ENCODE data around the gene LKAAEAR1. TPM values are rescaled to one million over a fixed set of nuclear protein-coding genes. Genes with fewer than 3 reads are reported as not detected.
A peak's percentile ranks its signal among the peaks of the same experiment; 100 is the strongest.

The LKAAEAR1 gene
- total and polyA plus RNA-seq, 2 of the 13 experiments (the other 11 are each of a cell fraction or from before 2014, with no cell fraction given): not detected

GRCh38 chr20:64079273-64080012 lies 4.8 kb downstream of the LKAAEAR1 start, which contains the start of gene RGS19 (continued):
- no peak for TF ChIP-seq ZNF615 (CRISPR knock-in tag; IDR thresholded peaks at IDR 0.05; ENCODE audit: borderline replicate concordance)
- peak; percentile 74; the same call in 1 of the 2 replicates for TF ChIP-seq ZNF713 (CRISPR knock-in tag; IDR thresholded peaks at IDR 0.05)
- peak; percentile 36 for TF ChIP-seq HNRNPLL (IDR thresholded peaks at IDR 0.05; ENCODE audit: low read depth, low read length, poor library complexity, severe bottlenecking)
- TF ChIP-seq MBNL3 (CRISPR knock-in tag; conservative IDR thresholded peaks at IDR 0.05): no peak
- TF ChIP-seq, protein P1, sequence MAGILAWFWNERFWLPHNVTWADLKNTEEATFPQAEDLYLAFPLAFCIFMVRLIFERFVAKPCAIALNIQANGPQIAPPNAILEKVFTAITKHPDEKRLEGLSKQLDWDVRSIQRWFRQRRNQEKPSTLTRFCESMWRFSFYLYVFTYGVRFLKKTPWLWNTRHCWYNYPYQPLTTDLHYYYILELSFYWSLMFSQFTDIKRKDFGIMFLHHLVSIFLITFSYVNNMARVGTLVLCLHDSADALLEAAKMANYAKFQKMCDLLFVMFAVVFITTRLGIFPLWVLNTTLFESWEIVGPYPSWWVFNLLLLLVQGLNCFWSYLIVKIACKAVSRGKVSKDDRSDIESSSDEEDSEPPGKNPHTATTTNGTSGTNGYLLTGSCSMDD (CRISPR knock-in tag; IDR thresholded peaks at IDR 0.05): no peak
- TF ChIP-seq CENPBD1 (CRISPR knock-in tag; IDR thresholded peaks at IDR 0.05; ENCODE audit: borderline replicate concordance, low read depth): no peak; the same call in 1 of the 2 replicates
- TF ChIP-seq ZNF512 (CRISPR knock-in tag; IDR thresholded peaks at IDR 0.05): no peak
- TF ChIP-seq BHLHE40 (IDR thresholded peaks at IDR 0.05; ENCODE audit: low read length): no peak
- no peak for TF ChIP-seq ISX (CRISPR knock-in tag; conservative IDR thresholded peaks at IDR 0.05)
- TF ChIP-seq ZNF619 (CRISPR knock-in tag; IDR thresholded peaks at IDR 0.05): no peak
- TF ChIP-seq TGIF2 (CRISPR knock-in tag; IDR thresholded peaks at IDR 0.05): peak; percentile 10; the same call in 1 of the 2 replicates
- 0 out of 2 replicates have a peak, but pooled peaks have one; percentile 63 for TF ChIP-seq MED13 (CRISPR knock-in tag; IDR thresholded peaks at IDR 0.05)
- no peak for TF ChIP-seq FOXM1 (CRISPR knock-in tag; IDR thresholded peaks at IDR 0.05)
- TF ChIP-seq ZNF256 (CRISPR knock-in tag; conservative IDR thresholded peaks at IDR 0.05): no peak
- TF ChIP-seq, protein P2, sequence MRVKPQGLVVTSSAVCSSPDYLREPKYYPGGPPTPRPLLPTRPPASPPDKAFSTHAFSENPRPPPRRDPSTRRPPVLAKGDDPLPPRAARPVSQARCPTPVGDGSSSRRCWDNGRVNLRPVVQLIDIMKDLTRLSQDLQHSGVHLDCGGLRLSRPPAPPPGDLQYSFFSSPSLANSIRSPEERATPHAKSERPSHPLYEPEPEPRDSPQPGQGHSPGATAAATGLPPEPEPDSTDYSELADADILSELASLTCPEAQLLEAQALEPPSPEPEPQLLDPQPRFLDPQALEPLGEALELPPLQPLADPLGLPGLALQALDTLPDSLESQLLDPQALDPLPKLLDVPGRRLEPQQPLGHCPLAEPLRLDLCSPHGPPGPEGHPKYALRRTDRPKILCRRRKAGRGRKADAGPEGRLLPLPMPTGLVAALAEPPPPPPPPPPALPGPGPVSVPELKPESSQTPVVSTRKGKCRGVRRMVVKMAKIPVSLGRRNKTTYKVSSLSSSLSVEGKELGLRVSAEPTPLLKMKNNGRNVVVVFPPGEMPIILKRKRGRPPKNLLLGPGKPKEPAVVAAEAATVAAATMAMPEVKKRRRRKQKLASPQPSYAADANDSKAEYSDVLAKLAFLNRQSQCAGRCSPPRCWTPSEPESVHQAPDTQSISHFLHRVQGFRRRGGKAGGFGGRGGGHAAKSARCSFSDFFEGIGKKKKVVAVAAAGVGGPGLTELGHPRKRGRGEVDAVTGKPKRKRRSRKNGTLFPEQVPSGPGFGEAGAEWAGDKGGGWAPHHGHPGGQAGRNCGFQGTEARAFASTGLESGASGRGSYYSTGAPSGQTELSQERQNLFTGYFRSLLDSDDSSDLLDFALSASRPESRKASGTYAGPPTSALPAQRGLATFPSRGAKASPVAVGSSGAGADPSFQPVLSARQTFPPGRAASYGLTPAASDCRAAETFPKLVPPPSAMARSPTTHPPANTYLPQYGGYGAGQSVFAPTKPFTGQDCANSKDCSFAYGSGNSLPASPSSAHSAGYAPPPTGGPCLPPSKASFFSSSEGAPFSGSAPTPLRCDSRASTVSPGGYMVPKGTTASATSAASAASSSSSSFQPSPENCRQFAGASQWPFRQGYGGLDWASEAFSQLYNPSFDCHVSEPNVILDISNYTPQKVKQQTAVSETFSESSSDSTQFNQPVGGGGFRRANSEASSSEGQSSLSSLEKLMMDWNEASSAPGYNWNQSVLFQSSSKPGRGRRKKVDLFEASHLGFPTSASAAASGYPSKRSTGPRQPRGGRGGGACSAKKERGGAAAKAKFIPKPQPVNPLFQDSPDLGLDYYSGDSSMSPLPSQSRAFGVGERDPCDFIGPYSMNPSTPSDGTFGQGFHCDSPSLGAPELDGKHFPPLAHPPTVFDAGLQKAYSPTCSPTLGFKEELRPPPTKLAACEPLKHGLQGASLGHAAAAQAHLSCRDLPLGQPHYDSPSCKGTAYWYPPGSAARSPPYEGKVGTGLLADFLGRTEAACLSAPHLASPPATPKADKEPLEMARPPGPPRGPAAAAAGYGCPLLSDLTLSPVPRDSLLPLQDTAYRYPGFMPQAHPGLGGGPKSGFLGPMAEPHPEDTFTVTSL (CRISPR knock-in tag; IDR thresholded peaks at IDR 0.05; ENCODE audit: borderline replicate concordance): no peak
- peak; percentile 40 for TF ChIP-seq RBM39 (IDR thresholded peaks at IDR 0.05; ENCODE audit: low read depth, low read length, poor library complexity, severe bottlenecking)
- TF ChIP-seq AGO1 (IDR thresholded peaks at IDR 0.05; ENCODE audit: low read depth, low read length, poor library complexity, severe bottlenecking): peak; percentile 49
- TF ChIP-seq, protein P3, sequence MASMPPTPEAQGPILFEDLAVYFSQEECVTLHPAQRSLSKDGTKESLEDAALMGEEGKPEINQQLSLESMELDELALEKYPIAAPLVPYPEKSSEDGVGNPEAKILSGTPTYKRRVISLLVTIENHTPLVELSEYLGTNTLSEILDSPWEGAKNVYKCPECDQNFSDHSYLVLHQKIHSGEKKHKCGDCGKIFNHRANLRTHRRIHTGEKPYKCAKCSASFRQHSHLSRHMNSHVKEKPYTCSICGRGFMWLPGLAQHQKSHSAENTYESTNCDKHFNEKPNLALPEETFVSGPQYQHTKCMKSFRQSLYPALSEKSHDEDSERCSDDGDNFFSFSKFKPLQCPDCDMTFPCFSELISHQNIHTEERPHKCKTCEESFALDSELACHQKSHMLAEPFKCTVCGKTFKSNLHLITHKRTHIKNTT (CRISPR knock-in tag; IDR thresholded peaks at IDR 0.05): 0 out of 2 replicates have a peak, but pooled peaks have one; percentile 39
- no peak for TF ChIP-seq ARNTL (CRISPR knock-in tag; IDR thresholded peaks at IDR 0.05)
- no peak for TF ChIP-seq JUND (CRISPR knock-in tag; IDR thresholded peaks at IDR 0.05)

Data from HepG2 (cell line).